Transverse colon (tissue), 4 donors: ENCODE measurements around the gene HELZ2. TPM values are rescaled to one million over a fixed set of nuclear protein-coding genes. Genes with fewer than 3 reads are reported as not detected.

ENCODE experiments used
- DNase-seq: peaks from one replicate; pipeline ENCODE4 v3.0.0-alpha.2; 2019
- H3K27ac ChIP-seq, 4 donors: fragments of 200-600 bp; sonication (generic); 2 replicates each; pipeline ENCODE4 v1.5.1; 2016 to 2018; ENCODE audit warnings: inconsistent platforms in 4 of 4
- H3K27me3 ChIP-seq: fragments of 200-600 bp; sonication (generic); 2 replicates; pipeline ENCODE4 v1.5.1; 2017; ENCODE audit warnings: inconsistent platforms
- H3K36me3 ChIP-seq, 4 donors: fragments of 200-600 bp; sonication (generic); 2 replicates each; pipeline ENCODE4 v1.5.1; 2017 to 2019; ENCODE audit warnings: inconsistent platforms in 4 of 4
- H3K4me1 ChIP-seq, 4 donors: fragments of 200-600 bp; sonication (generic); 2 replicates each; pipeline ENCODE4 v1.5.1; 2017 to 2020; ENCODE audit warnings: inconsistent platforms in 4 of 4
- H3K4me3 ChIP-seq, 4 donors: fragments of 200-600 bp; sonication (generic); 1 replicate in 1 of 4; 2 replicates in 3 of 4; pipeline versions ENCODE4 v1.5.1 to v1.6.1; 2017 to 2019; ENCODE audit warnings: inconsistent platforms in 4 of 4
- H3K9me3 ChIP-seq, 2 donors: fragments of 200-600 bp; sonication (generic); 2 replicates each; pipeline ENCODE4 v1.5.1; 2017 to 2019; ENCODE audit warnings: inconsistent platforms in 2 of 2
- CTCF ChIP-seq, 5 experiments: fragments of 200-600 bp in 3 of 5; fragments of 450-650 bp in 2 of 5; sonication (generic) in 3 of 5; IDR thresholded peaks; 1 replicate in 2 of 5; 2 replicates in 3 of 5; pipeline ENCODE4 v1.5.1; 2016 to 2017; ENCODE audit warnings: antibody characterized with exemption in 5 of 5, inconsistent platforms in 3 of 5, mild to moderate bottlenecking in 2 of 5, moderate library complexity in 1 of 5
- EP300 ChIP-seq: sonication (generic); formaldehyde crosslinking; IDR thresholded peaks from one replicate; pipeline ENCODE4 v1.6.1; 2017; ENCODE audit warnings: antibody characterized with exemption, low read depth
- POLR2A ChIP-seq: fragments of 450-650 bp; IDR thresholded peaks from one replicate; pipeline ENCODE4 v1.6.1; 2016; ENCODE audit warnings: antibody characterized with exemption, mild to moderate bottlenecking, moderate library complexity
- POLR2AphosphoS5 ChIP-seq, 3 donors: sonication (generic); formaldehyde crosslinking; IDR thresholded peaks; one replicate each; pipeline ENCODE4 v1.6.1; 2016; ENCODE audit warnings: antibody characterized with exemption in 3 of 3
- WGBS, 2 donors: methylation state at CpG; one replicate each; pipeline ENCODE4 v1.1.5; 2018; ENCODE audit warnings: low coverage in 1 of 2; 5-methylcytosine and 5-hydroxymethylcytosine counted together
- in situ Hi-C, 4 donors: fragments of 200-750 bp; cut with MboI; loops; one replicate each; pipeline versions ENCODE4 v1.15.0 to v1.15.1; 2017; ENCODE audit warnings: low sequenced_read_pairs in 3 of 4, low pct_ligation_motif_present in 1 of 4, low pct_unique_long_range_greater_than_20kb in 1 of 4
- intact Hi-C: fragments of 100-400 bp; cut with DNase I; formaldehyde crosslinking; loops from one replicate; pipeline ENCODE4 v1.15.1; 2023; ENCODE audit warnings: low total_unique reads
- total RNA-seq, 4 donors: library from RNA; depleted of rRNA; stranded (reverse); fragments of >200 nt; gene quantifications; one replicate each; pipeline ENCODE4 v1.1.0, GENCODE V29; 2016

Gene HELZ2
- total RNA-seq, 4 donors from 2014 or later: 32.9 to 49.4 (median 38.8) TPM

GRCh38 chr20:63620991-63621390 lies 47.0 kb upstream of the HELZ2 start:
- Histone ChIP-seq H3K36me3 (peaks cover 0 to 16% (median 4%) of the 10 kb centered on the region in 4 donors), H3K4me1 (peaks cover 0 to 6% (median 3%) of the 10 kb centered on the region in 4 donors), H3K27ac (no peak overlapping the region), H3K27me3 (no peaks in the 10 kb centered on the region), H3K9me3 (no peaks in the 10 kb centered on the region), H3K4me3 (no peak overlapping the region)
- TF ChIP-seq CTCF (IDR thresholded peaks at IDR 0.05) (no peak), POLR2A (no peak), POLR2AphosphoS5 (IDR thresholded peaks at IDR 0.05) (no peak), EP300 (no peak)
- in situ Hi-C loops (no loop called here), intact Hi-C loops (no loop called here)
- WGBS, 2 donors: 63 to 84% methylated on average over 2 to 8 of the region's 8 CpGs
- no peak for DNase-seq

GRCh38 chr20:63619505-63619904 lies 45.5 kb upstream of the HELZ2 start:
- H3K4me3 ChIP-seq: no peak overlapping the region
- in situ Hi-C loops (no loop called here), intact Hi-C loops (no loop called here)
- no peaks in the 10 kb centered on the region for H3K27me3 ChIP-seq
- DNase-seq: no peak
- H3K9me3 ChIP-seq: no peaks in the 10 kb centered on the region
- 87% methylated on average over 13 of the region's 13 CpGs; no CpG with 5 or more reads in 1 of the 2 donors for WGBS, 2 donors
- H3K4me1 ChIP-seq: no peaks in the 10 kb centered on the region
- H3K27ac ChIP-seq: no peak overlapping the region
- TF ChIP-seq POLR2A: no peak
- TF ChIP-seq POLR2AphosphoS5 (IDR thresholded peaks at IDR 0.05): no peak
- no peak for TF ChIP-seq EP300
- TF ChIP-seq CTCF (IDR thresholded peaks at IDR 0.05): no peak
- peaks cover 0 to 24% (median 4%) of the 10 kb centered on the region in 4 donors for H3K36me3 ChIP-seq

GRCh38 chr20:63619086-63619485 lies 45.0 kb upstream of the HELZ2 start:
- TF ChIP-seq CTCF (IDR thresholded peaks at IDR 0.05) (no peak), POLR2AphosphoS5 (IDR thresholded peaks at IDR 0.05) (no peak), EP300 (no peak), POLR2A (no peak)

GRCh38 chr20:63618291-63618980 lies 44.4 kb upstream of the HELZ2 start:
- in situ Hi-C loops: no loop called here
- no peak overlapping the region for H3K4me3 ChIP-seq
- intact Hi-C loops: no loop called here
- peaks cover 0 to 24% (median 4%) of the 10 kb centered on the region in 4 donors for H3K36me3 ChIP-seq
- H3K27ac ChIP-seq: no peak overlapping the region
- 92% methylated on average over 11 of the region's 11 CpGs; no CpG with 5 or more reads in 1 of the 2 donors for WGBS, 2 donors
- no peaks in the 10 kb centered on the region for H3K4me1 ChIP-seq
- no peak for TF ChIP-seq POLR2AphosphoS5 (IDR thresholded peaks at IDR 0.05)
- TF ChIP-seq EP300: no peak
- no peak for TF ChIP-seq CTCF (IDR thresholded peaks at IDR 0.05)
- no peak for TF ChIP-seq POLR2A
- H3K9me3 ChIP-seq: no peaks in the 10 kb centered on the region
- DNase-seq: no peak
- no peaks in the 10 kb centered on the region for H3K27me3 ChIP-seq

More at GRCh38 chr20:63619086-63619485, 45.0 kb upstream of the HELZ2 start:
- WGBS, 2 donors: 93 to 94% methylated on average over 2 to 16 of the region's 16 CpGs
- no peaks in the 10 kb centered on the region for H3K4me1 ChIP-seq
- no peaks in the 10 kb centered on the region for H3K9me3 ChIP-seq
- in situ Hi-C loops: no loop called here
- no peak overlapping the region for H3K4me3 ChIP-seq
- H3K27me3 ChIP-seq: no peaks in the 10 kb centered on the region
- no peak overlapping the region for H3K27ac ChIP-seq
- H3K36me3 ChIP-seq: peaks cover 0 to 24% (median 4%) of the 10 kb centered on the region in 4 donors
- no peak for DNase-seq
- intact Hi-C loops: no loop called here
